GM12873 (cell line): ENCODE data around the gene LCN2.

ENCODE experiments used
- TF ChIP-seq, protein P1 (sequence below): IDR thresholded peaks from 2 replicates; pipeline ENCODE4 v1.5.1; 2012; ENCODE audit warnings: low read depth, mild to moderate bottlenecking, moderate library complexity, low read length, control low read depth; ENCODE audit not compliant: insufficient read depth; ENCODE audit errors: missing control alignments

The LCN2 gene

DNA sequence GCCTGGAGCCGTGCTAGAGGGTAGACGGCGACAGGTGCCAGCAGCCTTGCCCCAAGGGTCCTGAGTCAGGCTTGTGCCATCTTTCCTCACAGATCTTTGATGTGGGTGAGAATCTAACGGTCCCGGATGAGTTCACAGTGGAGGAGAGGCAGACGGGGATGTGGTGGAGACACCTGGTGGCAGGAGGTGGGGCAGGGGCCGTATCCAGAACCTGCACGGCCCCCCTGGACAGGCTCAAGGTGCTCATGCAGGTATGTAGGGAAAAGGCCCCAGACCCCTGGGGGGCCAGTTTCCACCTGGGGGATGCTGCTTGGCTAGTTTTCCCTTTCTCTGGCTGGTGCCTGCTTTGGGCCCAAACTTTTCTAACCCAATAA lies 45.7 kb upstream of the LCN2 start:
- TF ChIP-seq, protein P1, sequence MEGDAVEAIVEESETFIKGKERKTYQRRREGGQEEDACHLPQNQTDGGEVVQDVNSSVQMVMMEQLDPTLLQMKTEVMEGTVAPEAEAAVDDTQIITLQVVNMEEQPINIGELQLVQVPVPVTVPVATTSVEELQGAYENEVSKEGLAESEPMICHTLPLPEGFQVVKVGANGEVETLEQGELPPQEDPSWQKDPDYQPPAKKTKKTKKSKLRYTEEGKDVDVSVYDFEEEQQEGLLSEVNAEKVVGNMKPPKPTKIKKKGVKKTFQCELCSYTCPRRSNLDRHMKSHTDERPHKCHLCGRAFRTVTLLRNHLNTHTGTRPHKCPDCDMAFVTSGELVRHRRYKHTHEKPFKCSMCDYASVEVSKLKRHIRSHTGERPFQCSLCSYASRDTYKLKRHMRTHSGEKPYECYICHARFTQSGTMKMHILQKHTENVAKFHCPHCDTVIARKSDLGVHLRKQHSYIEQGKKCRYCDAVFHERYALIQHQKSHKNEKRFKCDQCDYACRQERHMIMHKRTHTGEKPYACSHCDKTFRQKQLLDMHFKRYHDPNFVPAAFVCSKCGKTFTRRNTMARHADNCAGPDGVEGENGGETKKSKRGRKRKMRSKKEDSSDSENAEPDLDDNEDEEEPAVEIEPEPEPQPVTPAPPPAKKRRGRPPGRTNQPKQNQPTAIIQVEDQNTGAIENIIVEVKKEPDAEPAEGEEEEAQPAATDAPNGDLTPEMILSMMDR = peak; percentile 35

DNA sequence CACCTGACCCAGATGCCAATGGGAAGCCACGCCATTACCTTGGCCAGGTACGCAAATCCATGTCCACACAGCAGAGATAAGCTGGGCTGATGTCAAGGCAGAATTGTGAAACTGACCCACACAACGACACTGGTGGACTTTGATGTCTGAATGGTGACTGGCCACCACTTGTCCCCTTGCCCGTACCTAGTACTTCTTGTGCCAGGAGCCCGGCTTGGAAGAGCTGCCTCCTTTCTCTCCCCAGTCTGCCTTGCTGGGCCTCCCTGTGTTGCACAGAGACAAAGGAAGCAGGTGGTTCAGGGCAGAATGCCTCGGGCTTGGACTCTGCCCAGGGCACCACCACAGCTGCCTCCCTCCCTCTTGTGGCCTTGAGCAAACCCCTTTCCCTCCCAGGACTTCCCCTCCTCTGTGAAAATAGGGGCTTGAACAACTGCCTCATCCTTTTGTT lies 45.1 kb upstream of the LCN2 start:
- TF ChIP-seq, protein P1 = no peak

DNA sequence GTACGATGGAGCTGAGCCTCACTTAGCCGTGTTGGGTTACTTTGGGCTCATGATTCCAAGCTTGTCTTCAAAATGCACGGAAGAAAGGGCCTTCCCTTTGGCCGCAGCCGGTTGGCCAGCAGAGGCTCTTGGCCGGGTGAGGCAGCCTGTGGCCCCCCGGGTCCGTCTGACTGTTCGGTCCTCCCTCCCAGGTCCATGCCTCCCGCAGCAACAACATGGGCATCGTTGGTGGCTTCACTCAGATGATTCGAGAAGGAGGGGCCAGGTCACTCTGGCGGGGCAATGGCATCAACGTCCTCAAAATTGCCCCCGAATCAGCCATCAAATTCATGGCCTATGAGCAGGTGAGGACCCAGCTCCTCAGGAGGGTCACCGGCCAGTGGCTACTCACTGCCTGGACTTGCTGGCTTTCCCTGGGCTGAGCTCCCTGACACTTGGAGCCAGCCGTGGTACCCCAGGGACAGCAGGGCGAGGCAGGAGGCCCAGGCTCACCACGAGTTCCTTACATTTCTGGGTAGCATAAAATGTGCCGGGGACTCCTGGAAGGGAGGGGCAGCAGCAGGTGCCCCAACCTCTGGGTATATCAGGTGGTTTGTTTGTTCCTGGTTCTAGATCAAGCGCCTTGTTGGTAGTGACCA lies 43.6 kb upstream of the LCN2 start:
- TF ChIP-seq, protein P1 = no peak

GRCh38 chr9:128106181-128106939 lies 42.9 kb upstream of the LCN2 start:
- TF ChIP-seq, protein P1 = no peak

DNA sequence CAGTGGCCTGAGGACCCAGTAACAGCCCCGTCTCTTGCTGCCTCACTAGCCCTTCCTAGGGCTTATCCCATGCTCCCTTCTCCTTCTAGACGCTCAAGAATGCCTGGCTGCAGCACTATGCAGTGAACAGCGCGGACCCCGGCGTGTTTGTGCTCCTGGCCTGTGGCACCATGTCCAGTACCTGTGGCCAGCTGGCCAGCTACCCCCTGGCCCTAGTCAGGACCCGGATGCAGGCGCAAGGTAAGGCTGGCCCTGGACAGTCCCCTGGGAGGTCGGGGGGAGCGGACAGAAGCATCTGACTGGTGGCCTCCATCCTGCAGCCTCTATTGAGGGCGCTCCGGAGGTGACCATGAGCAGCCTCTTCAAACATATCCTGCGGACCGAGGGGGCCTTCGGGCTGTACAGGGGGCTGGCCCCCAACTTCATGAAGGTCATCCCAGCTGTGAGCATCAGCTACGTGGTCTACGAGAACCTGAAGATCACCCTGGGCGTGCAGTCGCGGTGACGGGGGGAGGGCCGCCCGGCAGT lies 42.2 kb upstream of the LCN2 start:
- TF ChIP-seq, protein P1 = no peak

DNA sequence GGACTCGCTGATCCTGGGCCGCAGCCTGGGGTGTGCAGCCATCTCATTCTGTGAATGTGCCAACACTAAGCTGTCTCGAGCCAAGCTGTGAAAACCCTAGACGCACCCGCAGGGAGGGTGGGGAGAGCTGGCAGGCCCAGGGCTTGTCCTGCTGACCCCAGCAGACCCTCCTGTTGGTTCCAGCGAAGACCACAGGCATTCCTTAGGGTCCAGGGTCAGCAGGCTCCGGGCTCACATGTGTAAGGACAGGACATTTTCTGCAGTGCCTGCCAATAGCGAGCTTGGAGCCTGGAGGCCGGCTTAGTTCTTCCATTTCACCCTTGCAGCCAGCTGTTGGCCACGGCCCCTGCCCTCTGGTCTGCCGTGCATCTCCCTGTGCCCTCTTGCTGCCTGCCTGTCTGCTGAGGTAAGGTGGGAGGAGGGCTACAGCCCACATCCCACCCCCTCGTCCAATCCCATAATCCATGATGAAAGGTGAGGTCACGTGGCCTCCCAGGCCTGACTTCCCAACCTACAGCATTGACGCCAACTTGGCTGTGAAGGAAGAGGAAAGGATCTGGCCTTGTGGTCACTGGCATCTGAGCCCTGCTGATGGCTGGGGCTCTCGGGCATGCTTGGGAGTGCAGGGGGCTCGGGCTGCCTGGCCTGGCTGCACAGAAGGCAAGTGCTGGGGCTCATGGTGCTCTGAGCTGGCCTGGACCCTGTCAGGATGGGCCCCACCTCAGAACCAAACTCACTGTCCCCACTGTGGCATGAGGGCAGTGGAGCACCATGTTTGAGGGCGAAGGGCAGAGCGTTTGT lies 41.6 kb upstream of the LCN2 start:
- TF ChIP-seq, protein P1 = no peak

DNA sequence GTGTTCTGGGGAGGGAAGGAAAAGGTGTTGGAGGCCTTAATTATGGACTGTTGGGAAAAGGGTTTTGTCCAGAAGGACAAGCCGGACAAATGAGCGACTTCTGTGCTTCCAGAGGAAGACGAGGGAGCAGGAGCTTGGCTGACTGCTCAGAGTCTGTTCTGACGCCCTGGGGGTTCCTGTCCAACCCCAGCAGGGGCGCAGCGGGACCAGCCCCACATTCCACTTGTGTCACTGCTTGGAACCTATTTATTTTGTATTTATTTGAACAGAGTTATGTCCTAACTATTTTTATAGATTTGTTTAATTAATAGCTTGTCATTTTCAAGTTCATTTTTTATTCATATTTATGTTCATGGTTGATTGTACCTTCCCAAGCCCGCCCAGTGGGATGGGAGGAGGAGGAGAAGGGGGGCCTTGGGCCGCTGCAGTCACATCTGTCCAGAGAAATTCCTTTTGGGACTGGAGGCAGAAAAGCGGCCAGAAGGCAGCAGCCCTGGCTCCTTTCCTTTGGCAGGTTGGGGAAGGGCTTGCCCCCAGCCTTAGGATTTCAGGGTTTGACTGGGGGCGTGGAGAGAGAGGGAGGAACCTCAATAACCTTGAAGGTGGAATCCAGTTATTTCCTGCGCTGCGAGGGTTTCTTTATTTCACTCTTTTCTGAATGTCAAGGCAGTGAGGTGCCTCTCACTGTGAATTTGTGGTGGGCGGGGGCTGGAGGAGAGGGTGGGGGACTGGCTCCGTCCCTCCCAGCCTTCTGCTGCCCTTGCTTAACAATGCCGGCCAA lies 40.8 kb upstream of the LCN2 start:
- TF ChIP-seq, protein P1 = no peak
